DMS 273 treated with DMSO at 0.1 percent for 48 hours (cell line): ENCODE data around the gene NTSR1.

Experiments
- DNase-seq: peaks from one replicate; lab custom pipeline; 2025; lab: John Stamatoyannopoulos, UW

Gene NTSR1

DNA sequence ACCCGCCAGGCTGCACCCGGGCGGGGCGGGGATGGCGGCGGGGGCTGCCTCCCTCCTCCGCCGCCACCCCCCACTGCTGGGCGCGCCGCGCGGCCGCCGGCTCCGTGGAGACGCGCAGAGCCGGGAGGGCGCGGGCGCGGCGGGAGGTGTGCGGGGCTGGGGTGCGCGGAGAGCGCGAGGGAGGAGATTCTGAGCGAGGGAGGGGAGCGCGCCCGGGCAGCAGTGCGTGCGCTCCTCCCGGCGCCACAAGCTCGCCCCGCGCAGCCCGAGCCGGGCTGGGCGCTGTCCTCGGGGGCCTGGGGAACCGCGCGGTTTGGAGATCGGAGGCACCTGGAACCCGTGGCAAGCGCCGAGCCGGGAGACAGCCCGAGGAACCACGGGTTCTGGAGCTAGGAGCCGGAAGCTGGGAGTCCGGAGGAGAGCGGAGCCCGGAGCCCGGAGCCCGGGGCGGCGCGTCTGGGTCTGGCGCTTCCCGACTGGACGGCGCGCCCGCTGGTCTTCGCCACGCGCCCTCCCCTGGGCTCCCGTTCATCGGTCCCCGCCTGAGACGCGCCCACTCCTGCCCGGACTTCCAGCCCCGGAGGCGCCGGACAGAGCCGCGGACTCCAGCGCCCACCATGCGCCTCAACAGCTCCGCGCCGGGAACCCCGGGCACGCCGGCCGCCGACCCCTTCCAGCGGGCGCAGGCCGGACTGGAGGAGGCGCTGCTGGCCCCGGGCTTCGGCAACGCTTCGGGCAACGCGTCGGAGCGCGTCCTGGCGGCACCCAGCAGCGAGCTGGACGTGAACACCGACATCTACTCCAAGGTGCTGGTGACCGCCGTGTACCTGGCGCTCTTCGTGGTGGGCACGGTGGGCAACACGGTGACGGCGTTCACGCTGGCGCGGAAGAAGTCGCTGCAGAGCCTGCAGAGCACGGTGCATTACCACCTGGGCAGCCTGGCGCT is at the start of gene NTSR1:
Gene NTSR1 (plus strand): TSS at position 246 of the 946 bp plus-strand sequence. CDS start 372 bp downstream, at position 618.
- DNase-seq: no peak

DNA sequence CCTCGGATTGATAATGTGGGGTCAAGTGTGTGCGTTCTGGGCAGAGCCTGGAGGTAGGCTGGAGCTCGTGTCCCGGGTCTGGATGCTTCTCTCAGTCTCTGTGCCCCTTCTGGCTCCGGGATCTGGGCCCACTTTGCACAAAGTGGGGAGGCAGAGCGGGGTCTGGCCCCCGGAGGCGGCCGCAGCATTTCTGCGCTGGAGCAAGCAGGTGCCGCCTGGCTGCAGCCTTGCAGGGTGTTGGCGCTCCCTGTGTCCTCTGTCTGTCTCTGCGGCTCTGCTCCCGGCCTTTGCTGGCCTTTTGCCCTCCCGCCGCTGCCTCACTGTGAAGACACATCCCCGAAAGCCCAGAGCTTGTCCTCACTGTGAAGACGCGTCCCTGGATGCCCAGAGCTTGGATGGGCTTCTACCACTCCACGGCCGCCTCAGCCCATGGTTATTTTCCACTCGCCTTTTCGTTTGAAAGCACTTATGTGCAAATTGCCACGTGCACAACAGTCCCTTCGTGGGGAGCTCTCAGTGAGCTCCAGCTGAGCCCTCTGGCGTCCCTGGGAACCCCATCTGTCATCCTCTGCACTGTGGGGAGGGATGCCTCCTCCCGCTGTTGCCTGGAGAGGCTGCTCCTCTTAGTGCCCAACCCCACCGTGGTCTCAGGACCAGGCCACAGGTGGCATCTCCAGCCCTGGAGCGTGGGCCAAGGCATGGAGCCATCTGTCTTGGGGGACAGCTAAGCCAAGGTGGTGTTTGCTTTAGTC is 49.0 kb upstream of the NTSR1 start:
- no peak for DNase-seq

DNA sequence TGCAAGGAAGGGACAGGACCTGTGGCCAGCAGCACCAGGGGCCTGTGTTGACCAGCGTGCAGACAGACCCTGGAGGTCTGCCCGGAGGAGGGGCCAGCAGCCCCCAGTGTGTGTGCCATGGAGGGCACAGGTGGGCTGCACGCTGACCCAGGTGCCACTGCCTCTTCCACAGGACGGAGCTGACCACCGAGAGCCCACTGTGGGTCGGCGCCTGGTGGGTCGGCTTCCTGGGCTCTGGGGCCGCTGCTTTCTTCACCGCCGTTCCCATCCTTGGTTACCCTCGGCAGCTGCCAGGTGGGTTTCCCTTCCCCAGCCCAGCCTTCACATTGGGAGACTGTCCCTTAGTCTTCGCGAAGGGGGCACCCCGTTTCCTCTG is 48.4 kb upstream of the NTSR1 start:
- no peak for DNase-seq

DNA sequence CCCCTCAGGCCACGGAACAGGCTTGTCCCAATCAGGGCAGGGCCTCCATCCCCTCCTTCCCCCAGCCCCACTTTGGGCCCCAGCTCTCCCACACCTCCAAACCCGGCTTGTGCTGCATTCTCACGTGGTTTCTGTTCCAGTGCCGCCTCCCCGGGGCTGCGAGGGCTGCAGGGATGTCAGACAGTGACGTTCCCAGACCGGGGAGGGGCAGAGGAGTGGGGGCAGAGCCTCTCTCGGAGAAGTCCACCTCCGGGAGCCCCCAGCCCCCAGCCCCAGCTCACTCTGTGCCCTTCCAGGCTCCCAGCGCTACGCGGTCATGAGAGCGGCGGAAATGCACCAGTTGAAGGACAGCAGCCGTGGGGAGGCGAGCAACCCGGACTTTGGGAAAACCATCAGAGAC is 47.9 kb upstream of the NTSR1 start:
- DNase-seq: no peak

DNA sequence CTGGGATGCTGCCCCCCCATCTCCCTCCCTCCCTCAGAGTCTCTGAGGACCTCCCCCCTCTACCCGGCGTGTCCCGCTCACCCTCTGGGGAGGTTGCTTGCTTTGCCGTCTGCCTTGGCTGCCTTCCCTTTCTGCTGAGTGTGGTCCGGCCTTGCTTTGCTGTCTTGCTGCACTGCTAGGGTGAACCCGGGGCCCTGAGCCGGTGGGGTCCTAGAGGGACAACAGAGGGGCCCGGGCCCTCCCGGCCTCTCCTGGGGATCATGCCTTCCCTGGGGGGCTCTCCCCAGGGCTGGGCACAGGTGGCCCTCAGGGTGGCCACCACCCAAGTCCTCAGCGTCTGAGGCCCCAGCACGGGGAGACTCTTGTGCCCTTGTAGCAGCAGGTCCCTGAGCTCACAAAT is 47.0 kb upstream of the NTSR1 start:
- no peak for DNase-seq

DNA sequence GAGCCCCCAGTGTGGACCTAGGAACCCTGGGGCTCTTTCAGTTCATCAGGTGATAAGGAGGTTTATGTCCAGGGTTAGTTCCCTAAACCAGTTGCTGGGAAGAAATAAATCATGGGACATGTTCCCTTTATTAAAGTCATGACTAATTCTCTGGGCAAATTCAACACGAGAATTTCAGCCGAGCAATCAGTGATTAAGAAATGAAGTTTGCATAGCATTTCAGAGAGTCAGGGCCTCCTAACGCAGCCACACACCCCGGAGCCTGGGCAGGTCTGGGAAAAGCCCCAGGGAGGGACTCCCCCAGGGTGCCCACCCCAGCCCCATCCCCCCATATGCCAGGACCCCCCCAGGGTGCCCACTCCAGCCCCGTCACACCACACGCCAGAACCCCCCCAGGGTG is 46.2 kb upstream of the NTSR1 start:
- DNase-seq: no peak

DNA sequence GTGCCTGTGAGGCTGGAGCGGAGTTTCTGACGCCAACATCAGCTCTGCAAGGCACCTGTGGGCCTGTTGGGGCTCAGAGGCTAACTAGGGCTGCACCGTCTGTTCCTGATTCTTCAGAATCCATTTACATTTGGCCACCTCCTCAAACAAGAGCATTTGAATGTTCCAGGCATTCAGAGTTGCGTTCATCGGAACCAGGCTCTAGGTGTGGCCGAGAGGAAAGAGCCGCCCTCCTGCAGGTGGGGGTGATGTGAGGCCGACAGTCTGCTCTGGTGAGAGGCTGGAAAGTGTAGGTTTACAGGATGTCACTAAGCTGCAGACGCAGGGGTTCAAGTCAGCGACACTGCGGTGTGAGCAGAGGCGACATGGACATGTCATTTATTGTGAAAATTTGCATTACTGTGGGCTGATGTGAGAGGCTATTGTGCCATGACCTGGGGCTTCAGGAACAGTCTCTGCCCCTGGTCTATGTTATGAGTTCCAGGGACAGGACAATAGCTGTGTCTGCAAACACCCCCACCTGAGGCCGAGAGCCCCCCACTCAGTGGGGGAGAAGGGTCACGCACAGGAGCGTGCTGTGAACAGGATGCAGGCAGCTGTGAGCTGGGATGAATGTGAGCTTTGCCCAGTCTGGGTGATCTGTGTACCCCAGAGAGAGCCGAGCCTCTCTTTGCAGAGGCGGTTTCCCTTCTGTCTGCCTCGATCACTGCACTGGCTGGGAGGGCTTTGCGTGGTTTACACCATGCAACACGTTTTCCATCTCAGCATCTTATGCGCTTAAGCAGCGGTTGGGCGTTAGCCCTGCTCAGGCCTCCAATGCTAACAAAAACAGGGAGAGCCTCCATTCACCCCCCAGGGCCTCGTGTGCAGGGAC is 45.3 kb upstream of the NTSR1 start:
- DNase-seq: no peak

DNA sequence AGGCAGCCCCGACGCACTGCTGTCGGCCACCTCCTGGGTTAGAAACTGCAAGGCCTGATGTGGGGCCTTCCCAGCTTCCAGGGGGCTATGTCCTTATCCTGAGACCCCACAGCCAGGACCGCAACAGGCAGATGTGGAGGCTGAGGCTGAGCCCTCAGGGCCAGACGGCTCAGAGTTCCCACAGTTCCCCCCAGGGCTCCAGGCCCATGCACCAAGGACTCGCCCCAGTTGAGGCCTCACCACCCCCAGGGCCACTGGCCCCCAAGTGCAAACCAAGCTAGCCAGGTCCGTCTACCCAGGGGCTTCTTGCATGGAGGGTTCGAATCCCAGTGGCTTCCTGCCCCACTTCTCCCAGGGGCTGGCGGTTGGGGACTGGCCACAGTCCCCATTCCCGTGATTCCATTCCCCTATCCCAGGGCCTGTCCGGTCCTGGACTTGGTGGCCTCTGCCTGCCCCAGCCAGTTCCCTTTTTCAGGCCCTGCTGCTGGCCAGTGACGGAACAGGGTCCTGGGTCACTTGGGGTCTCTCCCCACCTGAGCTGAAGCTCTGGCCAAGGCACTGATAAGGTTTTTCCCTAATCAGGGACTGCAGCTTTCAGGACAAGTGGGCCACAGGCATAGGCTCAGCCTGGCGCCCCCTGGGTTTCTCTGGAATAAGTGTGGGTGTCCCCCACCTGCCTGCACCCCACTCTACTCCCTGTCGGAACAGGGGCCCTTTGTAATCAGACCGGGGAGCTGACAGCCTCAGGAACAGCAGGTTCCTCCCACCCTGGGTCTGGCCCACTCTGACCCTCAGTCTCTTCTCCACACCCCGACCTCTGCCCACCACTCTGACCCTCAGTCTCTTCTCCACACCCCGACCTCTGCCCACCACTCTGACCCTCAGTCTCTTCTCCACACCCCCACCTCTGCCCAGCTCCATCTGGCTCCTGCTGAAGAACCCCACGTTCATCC is 44.3 kb upstream of the NTSR1 start:
- DNase-seq: no peak

DNA sequence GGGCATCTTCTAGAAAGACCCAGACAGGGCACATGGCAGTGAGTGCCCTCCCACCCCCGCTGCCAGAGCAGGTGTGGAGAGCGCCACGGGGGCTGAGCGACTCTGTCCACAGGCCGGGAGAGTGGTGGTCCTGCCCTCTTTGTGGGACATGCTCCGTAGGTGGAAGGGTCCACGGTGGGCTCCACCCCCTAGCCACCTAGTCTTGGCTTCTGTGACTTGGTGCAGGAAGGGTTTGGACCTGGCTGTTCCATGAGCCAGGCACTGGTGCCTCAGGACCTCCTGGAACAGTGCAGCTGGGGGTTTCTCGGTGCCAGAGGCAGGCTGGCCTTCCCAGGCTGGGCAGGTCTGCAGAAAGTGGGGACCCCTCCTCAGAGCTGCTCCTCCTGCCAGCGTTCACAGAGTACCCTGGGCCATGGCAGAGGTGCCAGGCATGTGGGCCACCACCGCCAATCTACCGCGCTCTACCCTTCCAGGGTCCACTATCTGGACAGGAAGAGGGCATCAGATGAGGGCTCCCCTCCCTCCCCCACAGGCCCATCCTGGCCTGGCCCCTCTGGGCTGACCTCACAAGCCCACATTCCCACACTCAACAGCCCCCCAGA is 43.4 kb upstream of the NTSR1 start:
- no peak for DNase-seq

DNA sequence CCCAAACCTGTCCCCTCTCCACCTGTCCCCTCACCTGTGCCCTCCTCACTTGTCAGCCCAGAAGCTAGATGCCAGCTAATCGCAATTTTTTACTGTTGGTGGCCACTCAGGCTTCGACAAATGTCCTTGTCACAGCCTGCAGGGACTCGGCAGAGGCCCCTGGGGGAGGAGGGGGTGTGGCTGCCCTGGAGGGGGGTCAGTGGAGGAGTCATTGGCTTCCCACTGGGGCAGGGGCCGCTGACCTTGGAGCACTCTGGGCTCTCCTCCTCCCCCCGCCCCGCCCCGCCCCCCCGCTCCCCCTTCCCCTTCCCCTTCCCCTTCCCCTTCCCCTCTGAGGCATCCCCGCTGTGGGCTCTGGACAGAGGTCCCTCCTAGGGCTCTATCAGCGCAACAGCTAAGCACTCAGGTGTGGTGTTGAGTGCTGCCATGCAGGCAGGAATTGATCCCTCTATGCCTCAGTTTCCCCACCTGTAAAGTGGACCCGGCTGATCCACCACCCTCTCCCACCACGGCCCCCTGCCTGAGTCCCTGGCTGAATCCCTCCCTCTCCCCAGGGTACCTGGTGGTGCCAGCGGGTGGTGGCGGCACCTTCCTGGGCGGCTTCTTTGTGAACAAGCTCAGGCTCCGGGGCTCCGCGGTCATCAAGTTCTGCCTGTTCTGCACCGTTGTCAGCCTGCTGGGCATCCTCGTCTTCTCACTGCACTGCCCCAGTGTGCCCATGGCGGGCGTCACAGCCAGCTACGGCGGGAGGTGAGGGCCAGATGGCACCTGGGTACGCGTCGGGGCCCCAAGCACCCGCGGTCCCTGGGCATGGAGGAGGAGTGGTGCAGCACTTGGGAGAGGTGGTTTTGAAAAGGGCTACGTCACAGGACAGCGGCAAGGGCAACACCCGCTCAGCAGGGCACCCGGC is 42.6 kb upstream of the NTSR1 start:
- DNase-seq: no peak

DNA sequence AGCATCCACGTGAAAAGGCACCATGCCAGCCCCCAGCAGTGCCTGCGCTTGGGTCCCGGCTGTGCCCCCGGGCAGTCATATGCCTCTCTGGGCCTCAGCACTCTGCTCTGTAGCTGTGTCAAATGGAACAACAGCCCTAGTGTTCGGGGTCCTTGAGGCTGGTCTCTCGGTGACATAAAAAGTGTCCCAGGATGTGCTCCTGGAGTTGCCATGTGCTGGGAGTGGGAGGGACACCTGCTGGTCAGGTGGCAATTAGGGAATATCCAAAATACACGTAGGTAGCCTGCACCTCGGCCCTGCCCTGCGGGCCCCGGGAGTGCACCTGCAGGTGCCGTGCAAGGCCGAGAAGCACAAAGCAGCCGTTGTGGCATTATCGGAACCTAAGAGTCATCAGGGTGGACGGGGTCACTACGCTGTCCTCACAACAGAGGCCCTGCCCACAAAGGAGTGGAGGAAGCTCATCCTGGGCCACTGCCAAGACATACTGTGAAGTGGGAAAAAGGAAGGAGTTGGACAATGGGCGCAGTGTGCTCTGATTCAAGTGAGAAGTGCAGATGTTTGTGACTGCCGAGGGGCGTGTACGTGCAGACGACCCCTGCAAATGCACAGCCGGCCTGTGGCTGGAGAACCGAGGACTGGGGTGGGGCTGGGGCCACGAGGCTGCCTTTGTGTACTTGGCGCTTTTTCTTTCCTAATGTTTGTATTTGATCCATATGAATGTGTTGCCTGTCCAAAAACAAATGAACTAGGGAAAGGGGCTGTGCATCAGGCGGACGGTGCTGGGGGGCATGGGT is 41.7 kb upstream of the NTSR1 start:
- DNase-seq: no peak

DNA sequence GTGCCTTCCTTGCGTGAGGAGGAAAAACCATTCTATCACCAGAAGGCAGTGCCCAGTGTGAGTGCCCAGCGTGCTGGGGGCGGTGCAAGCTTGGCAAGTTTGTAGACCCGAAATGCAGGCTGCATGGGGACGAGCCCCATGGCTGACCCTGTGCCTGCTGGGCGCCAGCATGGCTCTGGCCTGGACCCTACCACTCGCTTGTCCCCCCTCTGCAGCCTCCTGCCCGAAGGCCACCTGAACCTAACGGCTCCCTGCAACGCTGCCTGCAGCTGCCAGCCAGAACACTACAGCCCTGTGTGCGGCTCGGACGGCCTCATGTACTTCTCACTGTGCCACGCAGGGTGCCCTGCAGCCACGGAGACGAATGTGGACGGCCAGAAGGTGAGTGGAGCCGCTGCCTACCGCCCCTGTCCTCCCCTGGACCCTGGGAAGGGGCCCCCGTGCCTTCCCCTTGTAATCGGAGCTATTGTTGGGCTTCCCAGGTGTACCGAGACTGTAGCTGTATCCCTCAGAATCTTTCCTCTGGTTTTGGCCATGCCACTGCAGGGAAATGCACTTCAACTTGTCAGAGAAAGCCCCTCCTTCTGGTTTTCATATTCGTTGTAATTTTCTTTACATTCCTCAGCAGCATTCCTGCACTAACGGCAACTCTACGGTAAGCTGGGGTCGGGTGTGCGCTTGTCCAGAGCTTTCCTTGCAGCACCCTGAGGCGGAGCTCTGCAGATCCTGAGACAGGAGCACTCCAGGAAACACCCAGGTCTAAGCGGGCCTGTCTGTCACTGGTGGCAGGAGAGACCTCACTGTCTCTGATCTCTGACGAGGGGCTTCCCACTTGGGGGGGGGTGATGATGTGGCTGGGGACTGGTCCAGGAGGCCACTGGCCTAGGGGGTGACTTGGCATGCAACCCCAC is 40.9 kb upstream of the NTSR1 start:
- DNase-seq: no peak

DNA sequence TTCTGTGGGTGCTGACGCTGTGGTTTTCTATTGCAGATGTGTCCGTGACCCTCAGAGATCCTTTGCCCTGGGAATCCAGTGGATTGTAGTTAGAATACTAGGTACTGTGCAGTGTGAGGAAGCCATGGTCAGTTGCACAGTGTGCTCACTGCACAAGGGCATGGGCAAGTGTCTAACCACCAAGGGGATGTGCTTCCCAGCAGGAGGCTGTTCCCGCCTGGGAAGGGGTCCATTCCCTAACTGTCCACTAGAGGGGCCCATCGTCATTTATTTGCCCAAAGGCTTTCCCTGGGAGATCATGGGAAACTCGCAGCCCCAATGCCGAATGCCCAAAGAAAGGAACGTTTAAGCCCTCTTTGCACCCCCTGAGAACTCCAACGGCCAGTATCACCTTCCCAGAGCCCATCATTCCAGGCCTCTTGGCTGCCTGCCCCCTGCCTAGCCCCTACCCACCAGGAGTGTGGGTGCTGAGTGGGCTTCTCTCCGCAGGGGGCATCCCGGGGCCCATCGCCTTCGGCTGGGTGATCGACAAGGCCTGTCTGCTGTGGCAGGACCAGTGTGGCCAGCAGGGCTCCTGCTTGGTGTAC is 40.1 kb upstream of the NTSR1 start:
- no peak for DNase-seq

DNA sequence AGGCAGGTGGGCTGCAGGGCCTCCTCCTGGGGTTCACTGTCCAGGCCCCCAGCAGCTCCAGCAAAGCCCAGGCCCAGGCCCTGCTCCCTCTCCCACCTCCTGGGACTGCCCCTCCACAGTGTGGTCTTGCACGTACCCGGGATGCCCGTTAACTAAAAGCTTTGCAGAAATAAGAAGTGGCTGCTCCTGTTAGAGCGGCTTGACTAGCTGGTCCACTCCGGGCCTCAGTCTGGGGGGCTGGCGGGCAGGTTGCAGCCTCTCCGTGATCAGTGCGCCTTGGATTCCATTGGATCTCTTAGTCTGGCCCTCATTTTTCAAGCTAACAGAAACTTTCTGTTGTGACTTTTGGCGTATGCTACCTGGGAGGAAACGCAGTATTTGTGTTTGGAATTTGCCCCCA is 39.4 kb upstream of the NTSR1 start:
- no peak for DNase-seq

DNA sequence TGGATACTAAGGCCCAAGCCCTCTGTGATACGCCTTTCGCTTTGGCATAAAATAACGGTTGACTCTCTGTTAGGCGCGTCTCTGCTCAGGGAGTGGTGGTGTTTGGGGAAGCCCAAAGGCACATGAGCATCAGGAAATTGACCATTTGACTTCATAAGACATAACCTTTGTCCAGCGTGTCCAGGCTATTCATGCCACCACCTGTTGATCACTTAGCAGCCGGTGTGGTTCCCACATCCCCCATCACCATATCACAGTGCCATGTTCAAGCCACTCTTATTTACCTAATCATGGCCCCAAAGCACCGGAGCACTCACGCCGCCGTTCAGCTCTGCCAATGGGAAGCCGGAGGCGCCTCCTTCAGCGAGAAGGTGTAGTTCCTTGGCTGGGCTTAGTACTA is 38.5 kb upstream of the NTSR1 start:
- no peak for DNase-seq

DNA sequence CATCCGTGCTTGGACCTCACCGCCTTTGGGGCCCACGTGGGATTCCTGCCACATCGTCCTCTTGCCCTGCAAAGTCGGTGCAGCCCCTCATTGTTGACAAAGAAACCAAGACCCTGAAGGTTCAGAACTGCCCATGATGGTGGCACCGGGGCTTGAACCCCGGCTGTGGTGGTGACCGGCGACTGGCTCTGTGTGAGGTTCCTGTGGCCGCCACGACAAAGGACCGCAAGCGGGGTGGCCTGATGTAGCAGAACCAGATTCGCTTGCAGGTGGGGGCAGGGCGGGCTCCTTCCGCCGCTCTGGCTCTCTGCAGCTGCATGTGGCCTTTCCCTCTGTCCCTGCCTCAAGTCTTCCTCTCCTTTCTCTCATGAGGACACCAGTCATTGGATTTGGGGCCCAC is 37.6 kb upstream of the NTSR1 start:
- no peak for DNase-seq

DNA sequence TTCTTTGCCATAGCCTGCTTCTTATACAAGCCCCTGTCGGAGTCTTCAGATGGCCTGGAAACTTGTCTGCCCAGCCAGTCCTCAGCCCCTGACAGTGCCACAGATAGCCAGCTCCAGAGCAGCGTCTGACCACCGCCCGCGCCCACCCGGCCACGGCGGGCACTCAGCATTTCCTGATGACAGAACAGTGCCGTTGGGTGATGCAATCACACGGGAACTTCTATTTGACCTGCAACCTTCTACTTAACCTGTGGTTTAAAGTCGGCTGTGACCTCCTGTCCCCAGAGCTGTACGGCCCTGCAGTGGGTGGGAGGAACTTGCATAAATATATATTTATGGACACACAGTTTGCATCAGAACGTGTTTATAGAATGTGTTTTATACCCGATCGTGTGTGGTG is 36.9 kb upstream of the NTSR1 start:
- no peak for DNase-seq
